Stomach (tissue), 4 donors: Measurements from ENCODE around the gene KCNT2.

Experiments
- EP300 ChIP-seq: sonication (generic); formaldehyde crosslinking; IDR thresholded peaks from one replicate; pipeline ENCODE4 v1.6.1; 2017; ENCODE audit warnings: antibody characterized with exemption
- POLR2AphosphoS5 ChIP-seq, 3 donors: sonication (generic); formaldehyde crosslinking; IDR thresholded peaks; one replicate each; pipeline ENCODE4 v1.6.1; 2016; ENCODE audit warnings: antibody characterized with exemption in 3 of 3
- TF ChIP-seq, protein P1 (sequence below), 7 experiments: fragments of 450-650 bp in 4 of 7; fragments of 200-600 bp in 3 of 7; sonication (generic) in 3 of 7; IDR thresholded peaks; one replicate each; pipeline ENCODE4 v1.5.1; 2016 to 2019; ENCODE audit warnings: antibody characterized with exemption in 7 of 7, control low read depth in 2 of 7, mild to moderate bottlenecking in 1 of 7

DNA sequence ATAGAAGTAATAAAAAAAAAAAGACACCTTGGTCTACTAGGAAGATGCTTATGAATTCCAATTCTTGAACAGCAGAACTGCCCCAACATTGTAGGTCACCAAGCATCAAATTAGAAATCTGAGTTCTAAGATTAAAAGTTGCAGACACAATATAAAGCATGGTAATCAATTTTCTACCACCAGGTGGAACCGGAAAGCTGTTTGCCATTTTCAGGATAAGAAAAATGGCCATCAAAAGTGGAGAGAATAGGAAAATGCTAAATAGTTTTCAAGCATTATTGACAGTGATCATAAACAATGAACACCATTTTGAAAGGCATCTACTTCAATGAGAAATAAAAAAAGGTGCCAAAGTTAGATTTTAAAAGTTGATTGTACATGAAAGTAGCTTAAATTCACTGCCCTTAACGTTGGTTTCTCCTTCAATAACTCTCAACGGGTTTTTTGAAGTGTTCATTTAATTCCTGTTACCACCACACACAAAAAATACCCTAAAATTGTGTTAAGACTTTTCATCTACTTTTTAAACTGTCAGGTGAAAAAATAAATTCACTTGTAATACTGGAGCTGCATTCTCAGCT lies 252.9 kb downstream of the KCNT2 start:
- TF ChIP-seq, protein P1, sequence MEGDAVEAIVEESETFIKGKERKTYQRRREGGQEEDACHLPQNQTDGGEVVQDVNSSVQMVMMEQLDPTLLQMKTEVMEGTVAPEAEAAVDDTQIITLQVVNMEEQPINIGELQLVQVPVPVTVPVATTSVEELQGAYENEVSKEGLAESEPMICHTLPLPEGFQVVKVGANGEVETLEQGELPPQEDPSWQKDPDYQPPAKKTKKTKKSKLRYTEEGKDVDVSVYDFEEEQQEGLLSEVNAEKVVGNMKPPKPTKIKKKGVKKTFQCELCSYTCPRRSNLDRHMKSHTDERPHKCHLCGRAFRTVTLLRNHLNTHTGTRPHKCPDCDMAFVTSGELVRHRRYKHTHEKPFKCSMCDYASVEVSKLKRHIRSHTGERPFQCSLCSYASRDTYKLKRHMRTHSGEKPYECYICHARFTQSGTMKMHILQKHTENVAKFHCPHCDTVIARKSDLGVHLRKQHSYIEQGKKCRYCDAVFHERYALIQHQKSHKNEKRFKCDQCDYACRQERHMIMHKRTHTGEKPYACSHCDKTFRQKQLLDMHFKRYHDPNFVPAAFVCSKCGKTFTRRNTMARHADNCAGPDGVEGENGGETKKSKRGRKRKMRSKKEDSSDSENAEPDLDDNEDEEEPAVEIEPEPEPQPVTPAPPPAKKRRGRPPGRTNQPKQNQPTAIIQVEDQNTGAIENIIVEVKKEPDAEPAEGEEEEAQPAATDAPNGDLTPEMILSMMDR (IDR thresholded peaks at IDR 0.05) = peak in 1 of 7 experiments; percentile 15
- TF ChIP-seq EP300 (no peak), POLR2AphosphoS5 (IDR thresholded peaks at IDR 0.05) (no peak)
